ENCODE data around the gene MPP3. TPM values are rescaled to one million over a fixed set of nuclear protein-coding genes. Genes with fewer than 3 reads are reported as not detected.

The MPP3 gene
- total RNA-seq, 1 experiment from 2014 or later: 6.9 TPM

DNA sequence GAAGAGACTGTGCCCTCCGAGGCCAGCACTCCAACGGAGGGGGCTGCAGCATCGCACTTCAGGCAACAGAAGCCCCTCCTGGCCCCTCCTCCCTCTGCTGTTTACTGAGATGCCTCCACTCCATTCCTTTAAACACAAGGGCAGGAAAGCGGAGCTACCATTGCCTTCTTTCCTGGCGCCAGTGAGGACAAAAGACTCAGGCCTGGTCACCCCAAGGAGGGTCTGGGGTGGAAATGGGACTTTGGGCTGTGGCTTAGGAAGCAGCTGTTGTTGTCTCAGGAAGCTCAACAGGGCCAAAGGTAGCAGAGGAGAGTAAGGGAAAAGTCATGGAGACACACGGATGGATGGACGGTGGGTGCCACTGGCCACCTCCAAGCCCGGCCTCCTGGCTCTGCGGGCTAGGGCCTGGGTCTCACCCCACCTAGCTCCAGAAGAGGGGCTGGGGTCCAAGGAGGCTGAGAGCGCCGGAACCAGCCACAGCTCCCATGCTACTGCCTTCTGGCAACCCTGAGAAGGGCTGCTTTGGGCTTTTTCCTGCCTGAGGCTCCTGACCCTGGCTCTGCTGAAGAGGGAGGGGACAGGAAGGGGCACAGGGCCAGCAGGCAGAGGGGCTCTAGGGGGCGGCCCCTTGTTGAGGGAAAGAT, 25.1 kb upstream of the MPP3 start:
- H2BK12ac ChIP-seq (ENCODE audit: insufficient read length, low read depth, low read length): no peak overlapping the region
- Mint-ChIP-seq H3K4me3 (no peak overlapping the region), H3K27ac (no peak overlapping the region; a peak in 1 of 7 replicates), H3K4me1 (peaks cover 0 to 2% of the 10 kb centered on the region in 2 experiments; a peak in 1 of 4 replicates), H3K27me3 (ENCODE audit: low read depth) (peaks cover 1% of the 10 kb centered on the region), H3K36me3 (ENCODE audit: insufficient read depth in 1 of 3, low read depth in 3 of 3) (no peaks in the 10 kb centered on the region), H3K9me3 (no peaks in the 10 kb centered on the region)
- no peak overlapping the region for H2BK20ac ChIP-seq (ENCODE audit: low read depth, low read length, poor library complexity, severe bottlenecking)
- no peak overlapping the region for H3K9ac ChIP-seq (ENCODE audit: extremely low read depth, insufficient read length, low read length)
- no peak overlapping the region for H2AK5ac ChIP-seq (ENCODE audit: insufficient read length, low read length)
- H3K4me2 ChIP-seq (ENCODE audit: insufficient read depth, insufficient read length, low read length): no peak overlapping the region
- no peaks in the 10 kb centered on the region for H3K79me1 ChIP-seq (ENCODE audit: insufficient read depth, low read depth, low read length, poor library complexity, severe bottlenecking)
- no peak overlapping the region for H4K8ac ChIP-seq (replicated peaks; ENCODE audit: insufficient read length, low read depth, low read length)
- H3K56ac ChIP-seq (ENCODE audit: insufficient read length, low read depth, low read length): no peak overlapping the region
- H2AFZ ChIP-seq (ENCODE audit: low read length): no peak overlapping the region
- H3T11ph ChIP-seq (ENCODE audit: low read length): no peak overlapping the region
- H4K5ac ChIP-seq (ENCODE audit: insufficient read length, low read depth, low read length): no peak overlapping the region
- no peak overlapping the region for H3K23ac ChIP-seq (ENCODE audit: insufficient read length, low read depth, low read length)
- H3K9me3 ChIP-seq (ENCODE audit: control insufficient read depth, low read depth, low read length): no peaks in the 10 kb centered on the region
- no CpG with 5 or more reads among the region's 12 CpGs for WGBS (ENCODE audit: extremely low coverage, insufficient read length, low lambda C conversion rate)
- H3K23me2 ChIP-seq (ENCODE audit: insufficient read length, low read depth, low read length, poor library complexity, severe bottlenecking): no peaks in the 10 kb centered on the region
- H3K4me1 ChIP-seq (ENCODE audit: insufficient read depth, low read length): no peaks in the 10 kb centered on the region
- H3K14ac ChIP-seq (ENCODE audit: insufficient read depth, low read length): no peak overlapping the region
- no peaks in the 10 kb centered on the region for H3K27me3 ChIP-seq (ENCODE audit: insufficient read depth, low read length)
- peaks cover 2% of the 10 kb centered on the region for H4K20me1 ChIP-seq (ENCODE audit: control insufficient read depth, insufficient read depth, insufficient read length)
- H2BK15ac ChIP-seq (ENCODE audit: low read depth, low read length): no peak overlapping the region
- H3K79me2 ChIP-seq (ENCODE audit: insufficient read depth, low read length): no peaks in the 10 kb centered on the region
- no peak overlapping the region for H3K4ac ChIP-seq (ENCODE audit: low read depth, low read length)
- no peak overlapping the region for H2BK120ac ChIP-seq (ENCODE audit: low read depth, low read length, poor library complexity, severe bottlenecking)
- peak overlapping the region; percentile 19 for H3K18ac ChIP-seq (ENCODE audit: insufficient read length, low read depth, low read length)
- TF ChIP-seq, protein P1, sequence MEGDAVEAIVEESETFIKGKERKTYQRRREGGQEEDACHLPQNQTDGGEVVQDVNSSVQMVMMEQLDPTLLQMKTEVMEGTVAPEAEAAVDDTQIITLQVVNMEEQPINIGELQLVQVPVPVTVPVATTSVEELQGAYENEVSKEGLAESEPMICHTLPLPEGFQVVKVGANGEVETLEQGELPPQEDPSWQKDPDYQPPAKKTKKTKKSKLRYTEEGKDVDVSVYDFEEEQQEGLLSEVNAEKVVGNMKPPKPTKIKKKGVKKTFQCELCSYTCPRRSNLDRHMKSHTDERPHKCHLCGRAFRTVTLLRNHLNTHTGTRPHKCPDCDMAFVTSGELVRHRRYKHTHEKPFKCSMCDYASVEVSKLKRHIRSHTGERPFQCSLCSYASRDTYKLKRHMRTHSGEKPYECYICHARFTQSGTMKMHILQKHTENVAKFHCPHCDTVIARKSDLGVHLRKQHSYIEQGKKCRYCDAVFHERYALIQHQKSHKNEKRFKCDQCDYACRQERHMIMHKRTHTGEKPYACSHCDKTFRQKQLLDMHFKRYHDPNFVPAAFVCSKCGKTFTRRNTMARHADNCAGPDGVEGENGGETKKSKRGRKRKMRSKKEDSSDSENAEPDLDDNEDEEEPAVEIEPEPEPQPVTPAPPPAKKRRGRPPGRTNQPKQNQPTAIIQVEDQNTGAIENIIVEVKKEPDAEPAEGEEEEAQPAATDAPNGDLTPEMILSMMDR (conservative IDR thresholded peaks at IDR 0.05): no peak
- H2BK5ac ChIP-seq (ENCODE audit: insufficient read length, low read length): no peak overlapping the region
- H4K91ac ChIP-seq (ENCODE audit: insufficient read length, low read depth, low read length): no peak overlapping the region
- H3K27ac ChIP-seq (ENCODE audit: insufficient read length, low read depth, low read length): no peak overlapping the region
- no peak for DNase-seq

All from H9 (cell line).